Activated gamma-delta T cell treated with anti-CD3 and anti-CD28 coated beads, Interleukin-2, amount 50 U/mL, for 16 hours (primary cell): Measurements from ENCODE around the gene BCDIN3D.
A peak's percentile ranks its signal among the peaks of the same experiment; 100 is the strongest.
"Not testable (repeated sequence)": the region's sequence is repeated elsewhere in the genome, so short reads cannot be mapped to it uniquely, and the experiment has no call there.

Experiments used
- DNase-seq: peaks from one replicate; pipeline ENCODE4 v3.0.0-alpha.2; 2020; ENCODE audit warnings: low read depth

BCDIN3D gene

GRCh38 chr12:49855890-49856289 lies 13.0 kb upstream of the BCDIN3D start:
- DNase-seq: not testable (repeated sequence)

GRCh38 chr12:49854976-49855375 lies 12.1 kb upstream of the BCDIN3D start:
- DNase-seq: no peak

DNA sequence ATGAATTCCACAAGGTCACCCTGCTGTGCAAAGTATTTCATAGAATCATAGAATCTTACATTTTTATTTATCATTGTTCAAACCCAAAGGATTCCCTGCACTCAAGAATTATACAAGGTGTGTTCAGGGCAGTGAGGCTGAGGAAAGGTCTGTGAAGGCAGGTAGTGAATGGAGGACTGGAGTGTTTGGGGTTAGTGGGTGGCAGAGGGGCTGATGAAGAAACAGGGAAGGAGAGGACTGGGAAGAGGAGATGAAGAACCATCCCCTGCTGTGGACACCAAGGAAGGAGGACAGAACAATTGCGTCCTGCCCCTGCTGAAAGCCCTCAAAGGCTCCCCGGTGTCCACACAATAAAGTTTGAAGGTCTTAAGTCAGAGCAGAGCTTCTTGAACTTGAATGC lies 10.8 kb upstream of the BCDIN3D start:
- no peak for DNase-seq

DNA sequence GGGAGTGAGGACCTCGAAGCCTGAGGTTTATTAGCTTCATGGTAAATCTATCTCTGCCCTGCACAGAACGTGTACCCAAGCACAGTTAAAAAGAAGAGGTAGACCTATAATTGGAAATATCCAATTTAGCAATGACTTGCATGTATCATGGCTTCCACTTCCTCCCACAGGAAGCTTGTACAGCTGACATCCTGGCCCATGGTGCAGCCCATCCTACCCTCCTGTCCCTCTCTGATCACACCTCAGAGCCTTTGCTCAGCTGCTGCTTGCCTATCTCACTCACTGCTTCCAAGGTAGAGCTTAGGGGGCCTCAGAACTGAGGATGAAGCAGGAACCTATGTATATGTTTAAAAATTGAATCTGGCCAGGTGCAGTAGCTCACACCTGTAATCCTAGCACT lies 4.3 kb upstream of the BCDIN3D start:
- no peak for DNase-seq

- no peak for DNase-seq
These were observed 3.1 kb upstream of the BCDIN3D start for GRCh38 chr12:49846032-49846431.

GRCh38 chr12:49843876-49844437 lies 1.1 kb upstream of the BCDIN3D start:
- DNase-seq: no peak

GRCh38 chr12:49843411-49843810 lies 505 bp upstream of the BCDIN3D start:
- no peak for DNase-seq

DNA sequence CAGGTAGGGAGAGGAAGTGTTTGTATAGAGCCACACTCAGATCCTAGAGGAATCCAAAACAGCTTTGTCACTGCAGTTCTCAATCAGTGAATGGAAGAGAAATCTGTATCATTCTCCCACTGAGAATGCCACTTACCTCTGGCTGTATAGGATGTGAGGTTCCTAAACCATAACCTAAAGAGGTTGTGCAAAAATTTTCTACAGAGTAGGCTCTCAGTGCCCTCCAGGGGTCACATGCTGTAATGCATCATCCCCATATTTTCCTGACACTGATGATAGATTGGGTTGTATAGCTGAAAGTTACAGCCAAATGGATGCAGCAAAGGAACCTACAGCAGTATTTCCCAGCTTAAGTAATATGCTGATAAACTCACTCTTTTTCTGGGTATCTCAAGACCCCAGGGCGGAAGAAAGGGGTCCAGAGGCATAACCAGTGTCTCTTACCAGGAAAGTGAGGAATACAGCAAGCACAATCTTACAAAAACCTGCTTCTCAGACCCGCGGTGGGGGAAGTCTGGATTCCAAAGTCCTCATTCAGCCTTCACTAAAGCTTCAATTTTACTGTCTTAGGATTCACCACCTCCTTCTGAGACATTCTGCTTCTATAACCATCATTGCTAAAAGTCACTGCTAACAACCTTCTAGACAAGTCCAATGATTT lies 3.8 kb downstream of the BCDIN3D start:
- DNase-seq: no peak

DNA sequence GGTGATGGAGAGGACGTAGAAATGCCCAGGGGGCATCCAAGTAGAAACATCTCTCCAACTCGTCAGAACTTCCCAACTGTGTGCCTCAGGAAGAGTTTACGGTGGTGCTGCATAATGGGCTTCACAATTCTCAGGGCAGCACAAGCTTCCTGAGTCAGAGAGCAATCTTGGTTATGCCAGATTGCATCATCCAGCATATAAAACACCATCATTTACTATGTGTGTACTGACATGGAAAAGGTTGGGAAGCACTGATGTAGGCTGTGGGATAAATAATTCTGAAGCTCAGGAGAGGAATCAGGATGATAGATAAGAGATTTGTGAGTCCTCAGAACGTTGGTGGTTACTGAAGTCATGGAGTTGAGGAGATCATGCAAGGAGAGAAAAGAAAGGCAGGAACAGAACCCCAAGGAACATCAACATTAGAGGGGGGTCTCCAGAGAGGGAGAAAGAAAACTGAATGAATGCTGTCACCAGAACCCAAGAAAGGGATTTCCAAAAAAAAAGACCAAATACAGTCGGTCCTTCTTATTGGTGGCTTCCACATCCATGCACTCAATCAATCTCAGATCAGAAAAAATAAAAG lies 10.0 kb downstream of the BCDIN3D start:
- no peak for DNase-seq

DNA sequence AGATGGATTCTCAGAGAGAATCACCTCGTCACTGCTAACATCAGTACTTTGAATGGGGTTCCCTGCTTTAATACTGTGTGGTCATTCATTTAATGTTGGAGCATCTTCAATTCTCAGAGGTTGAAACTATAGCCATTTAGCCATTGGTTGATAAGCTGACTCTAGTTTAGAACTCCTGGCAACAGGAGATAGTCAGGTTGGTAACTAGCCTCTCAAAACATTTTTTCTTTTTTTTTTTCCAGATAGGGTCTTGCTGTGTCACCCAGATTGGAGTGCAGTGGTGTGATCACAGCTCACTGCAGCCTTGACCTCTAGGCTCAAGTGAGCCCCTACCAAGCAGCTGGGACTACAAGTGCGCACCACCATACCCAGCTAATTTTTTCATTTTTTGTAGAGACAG lies 11.2 kb downstream of the BCDIN3D start:
- no peak for DNase-seq

- peak; percentile 91 for DNase-seq
These were observed 14.5 kb downstream of the BCDIN3D start, which contains the start of gene NCKAP5L for GRCh38 chr12:49828133-49829091. NCKAP5L (minus strand) TSS chr12:49828413; CDS start chr12:49804044, 24,369 bp downstream.

DNA sequence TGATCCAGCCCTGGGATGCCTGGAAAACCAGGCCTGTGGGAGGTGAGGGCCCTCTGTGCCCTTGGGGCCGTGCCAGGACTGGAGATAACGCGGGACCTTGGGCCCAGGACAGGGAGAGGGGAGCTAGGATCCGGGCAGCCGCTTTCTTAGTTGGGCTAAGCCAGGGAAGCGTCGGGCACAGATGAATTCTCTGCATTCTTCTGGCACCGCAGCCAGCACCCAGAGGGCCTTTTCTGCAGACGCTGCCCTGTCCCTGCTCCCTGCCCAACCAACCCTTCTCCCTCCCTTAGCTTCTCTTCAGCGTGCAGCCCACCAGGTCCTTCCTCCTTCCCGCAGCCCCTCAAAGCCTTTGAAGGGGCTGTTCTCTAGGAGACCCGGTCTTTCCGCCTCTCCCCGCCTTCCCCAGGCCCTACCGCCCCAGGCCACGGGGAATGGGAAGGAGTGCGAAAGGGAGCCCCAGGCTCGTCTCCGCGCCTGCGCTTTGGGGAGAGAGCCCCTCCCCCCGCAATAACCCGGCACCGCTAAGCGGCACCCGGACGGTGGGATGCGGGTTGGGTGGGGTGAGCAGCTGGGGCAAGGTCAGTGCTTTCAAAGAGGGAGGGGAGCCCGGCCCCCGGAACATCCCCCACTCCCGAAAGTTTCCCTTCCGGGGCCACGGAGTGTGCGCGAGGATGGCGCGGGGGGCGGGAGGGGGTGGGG lies 15.4 kb downstream of the BCDIN3D start:
- DNase-seq: peak; percentile 21

DNA sequence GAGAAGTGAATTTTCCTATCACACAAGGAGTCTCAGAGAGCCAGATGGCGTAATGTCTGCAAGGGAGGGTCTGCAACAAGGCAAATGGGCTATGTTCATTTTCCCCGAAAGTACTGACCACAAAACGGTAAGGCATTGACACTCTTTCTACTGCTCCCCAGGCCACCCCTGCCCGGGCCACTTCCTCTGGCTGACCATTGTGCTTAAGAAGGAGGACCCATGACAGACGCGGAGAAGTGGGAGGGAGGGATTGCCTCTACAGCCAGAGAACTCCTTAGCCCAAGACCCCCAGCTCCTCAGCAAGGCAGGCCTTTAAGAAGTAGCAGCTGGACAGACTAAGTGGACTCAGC lies 15.9 kb downstream of the BCDIN3D start:
- no peak for DNase-seq

- DNase-seq: no peak
These were observed 16.9 kb downstream of the BCDIN3D start for GRCh38 chr12:49825971-49826421.

DNA sequence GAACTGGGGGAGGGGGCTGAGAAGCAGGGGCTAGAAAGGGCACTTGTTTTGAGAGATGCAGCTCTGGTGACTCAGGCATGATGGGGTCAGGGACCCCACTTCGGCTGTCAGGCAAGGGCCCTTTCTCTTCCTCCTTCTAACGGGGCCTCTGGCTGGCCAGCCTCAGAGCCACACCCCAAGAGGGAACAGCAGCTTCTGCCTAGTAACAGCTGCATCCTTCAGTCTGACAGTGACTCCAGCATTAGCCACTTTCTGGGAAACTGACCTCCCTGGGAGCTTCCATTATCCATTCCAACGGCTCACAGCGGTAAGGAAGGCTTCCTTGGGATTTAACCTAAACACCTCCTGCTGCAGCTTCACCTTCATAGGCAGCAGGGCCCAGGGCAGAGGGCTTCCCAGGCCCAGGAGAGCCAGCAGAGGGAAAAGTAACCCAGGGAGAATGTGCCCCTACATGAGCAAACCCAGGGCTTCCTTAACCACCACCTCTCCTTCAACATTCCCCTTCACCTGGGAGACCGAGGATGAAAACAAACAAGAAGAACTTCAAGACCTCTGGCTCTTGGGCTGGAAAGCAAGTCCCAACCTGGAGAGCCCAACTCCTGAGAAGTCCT lies 17.4 kb downstream of the BCDIN3D start:
- no peak for DNase-seq

GRCh38 chr12:49824895-49825294 lies 18.0 kb downstream of the BCDIN3D start:
- no peak for DNase-seq

- DNase-seq: no peak
These were observed 18.5 kb downstream of the BCDIN3D start for GRCh38 chr12:49824416-49824815.

- DNase-seq: no peak
These were observed 19.0 kb downstream of the BCDIN3D start for GRCh38 chr12:49823951-49824350.

GRCh38 chr12:49823350-49823749 lies 19.6 kb downstream of the BCDIN3D start:
- DNase-seq: no peak

DNA sequence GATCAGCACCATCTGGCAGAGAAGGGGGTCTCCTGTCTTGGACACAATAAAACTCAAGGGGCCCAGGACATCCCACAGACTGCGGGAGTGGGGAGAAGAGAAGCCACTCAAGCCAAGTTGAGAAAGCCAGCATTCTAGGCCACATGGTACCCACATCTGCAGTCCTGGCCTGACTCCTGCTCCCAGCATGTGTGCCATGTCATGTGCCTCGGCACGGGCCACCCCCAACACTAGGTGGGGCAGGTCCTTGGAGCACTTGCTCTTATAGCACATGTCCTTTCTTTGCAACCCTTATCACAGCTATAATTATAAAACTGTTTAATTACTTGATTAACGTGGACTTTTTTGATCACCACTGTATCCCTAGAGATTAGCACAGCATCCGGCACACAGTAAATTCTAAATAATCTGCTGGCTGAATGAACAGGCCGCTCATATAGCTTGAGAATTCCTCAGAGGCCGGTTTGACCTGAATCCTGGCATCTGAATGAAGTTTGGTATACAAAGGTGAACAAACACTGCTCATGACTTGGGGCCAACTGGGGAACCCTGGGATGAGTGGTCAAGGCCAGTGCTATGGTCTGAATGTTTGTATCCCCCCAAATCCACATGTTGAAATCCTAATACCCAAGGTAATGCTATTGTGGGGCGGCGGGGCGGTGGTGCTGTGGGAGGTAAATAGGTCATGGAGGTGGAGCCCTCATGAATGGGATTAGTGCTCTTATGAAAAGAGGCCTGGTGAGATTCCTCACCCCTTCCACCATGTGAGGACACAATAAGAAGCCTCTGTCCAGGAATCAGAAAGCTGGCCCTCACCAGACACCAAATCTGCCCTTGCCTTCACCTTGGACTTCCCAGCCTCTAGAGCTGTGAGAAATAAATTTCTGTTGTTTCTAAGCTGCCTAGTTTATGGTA lies 21.3 kb downstream of the BCDIN3D start:
- no peak for DNase-seq
